Coronary artery (tissue), 2 donors: ENCODE measurements around the gene WWC1.

ENCODE experiments used
- DNase-seq: peaks from one replicate; pipeline ENCODE4 v3.0.0-alpha.2; 2017; ENCODE audit warnings: low spot score
- H3K27ac ChIP-seq, 2 donors: fragments of 200-600 bp; sonication (generic); one replicate each; pipeline ENCODE4 v1.5.1; 2016 to 2019
- H3K4me3 ChIP-seq: fragments of 200-600 bp; sonication (generic); 2 replicates; pipeline ENCODE4 v1.5.1; 2016; ENCODE audit warnings: mild to moderate bottlenecking, moderate library complexity
- TF ChIP-seq, protein P1 (sequence below): fragments of 200-600 bp; sonication (generic); IDR thresholded peaks from one replicate; pipeline ENCODE4 v1.5.1; 2019; ENCODE audit warnings: antibody characterized with exemption

The WWC1 gene

DNA sequence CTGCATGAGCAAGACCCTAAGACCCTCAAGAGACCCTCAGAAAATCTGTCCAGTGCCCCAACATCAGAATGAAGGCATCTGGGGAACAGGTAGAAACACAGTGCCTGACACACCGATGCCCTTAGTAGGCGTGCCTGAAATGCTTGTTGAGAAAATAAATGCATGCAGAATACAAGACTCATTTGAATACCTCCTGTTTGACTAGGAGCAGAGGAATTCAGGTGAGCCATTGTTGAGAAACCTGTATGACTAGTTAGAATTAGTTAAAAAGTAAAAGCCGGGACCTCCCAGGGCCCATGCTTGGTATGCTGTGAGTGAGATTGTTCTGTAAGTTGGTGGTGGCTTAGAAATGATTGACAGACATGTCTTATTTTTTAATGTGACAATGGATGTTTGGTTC, 55.0 kb downstream of the WWC1 start:
- H3K27ac ChIP-seq: no peak overlapping the region
- TF ChIP-seq, protein P1, sequence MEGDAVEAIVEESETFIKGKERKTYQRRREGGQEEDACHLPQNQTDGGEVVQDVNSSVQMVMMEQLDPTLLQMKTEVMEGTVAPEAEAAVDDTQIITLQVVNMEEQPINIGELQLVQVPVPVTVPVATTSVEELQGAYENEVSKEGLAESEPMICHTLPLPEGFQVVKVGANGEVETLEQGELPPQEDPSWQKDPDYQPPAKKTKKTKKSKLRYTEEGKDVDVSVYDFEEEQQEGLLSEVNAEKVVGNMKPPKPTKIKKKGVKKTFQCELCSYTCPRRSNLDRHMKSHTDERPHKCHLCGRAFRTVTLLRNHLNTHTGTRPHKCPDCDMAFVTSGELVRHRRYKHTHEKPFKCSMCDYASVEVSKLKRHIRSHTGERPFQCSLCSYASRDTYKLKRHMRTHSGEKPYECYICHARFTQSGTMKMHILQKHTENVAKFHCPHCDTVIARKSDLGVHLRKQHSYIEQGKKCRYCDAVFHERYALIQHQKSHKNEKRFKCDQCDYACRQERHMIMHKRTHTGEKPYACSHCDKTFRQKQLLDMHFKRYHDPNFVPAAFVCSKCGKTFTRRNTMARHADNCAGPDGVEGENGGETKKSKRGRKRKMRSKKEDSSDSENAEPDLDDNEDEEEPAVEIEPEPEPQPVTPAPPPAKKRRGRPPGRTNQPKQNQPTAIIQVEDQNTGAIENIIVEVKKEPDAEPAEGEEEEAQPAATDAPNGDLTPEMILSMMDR: no peak
- DNase-seq: no peak
- H3K4me3 ChIP-seq: no peak overlapping the region

DNA sequence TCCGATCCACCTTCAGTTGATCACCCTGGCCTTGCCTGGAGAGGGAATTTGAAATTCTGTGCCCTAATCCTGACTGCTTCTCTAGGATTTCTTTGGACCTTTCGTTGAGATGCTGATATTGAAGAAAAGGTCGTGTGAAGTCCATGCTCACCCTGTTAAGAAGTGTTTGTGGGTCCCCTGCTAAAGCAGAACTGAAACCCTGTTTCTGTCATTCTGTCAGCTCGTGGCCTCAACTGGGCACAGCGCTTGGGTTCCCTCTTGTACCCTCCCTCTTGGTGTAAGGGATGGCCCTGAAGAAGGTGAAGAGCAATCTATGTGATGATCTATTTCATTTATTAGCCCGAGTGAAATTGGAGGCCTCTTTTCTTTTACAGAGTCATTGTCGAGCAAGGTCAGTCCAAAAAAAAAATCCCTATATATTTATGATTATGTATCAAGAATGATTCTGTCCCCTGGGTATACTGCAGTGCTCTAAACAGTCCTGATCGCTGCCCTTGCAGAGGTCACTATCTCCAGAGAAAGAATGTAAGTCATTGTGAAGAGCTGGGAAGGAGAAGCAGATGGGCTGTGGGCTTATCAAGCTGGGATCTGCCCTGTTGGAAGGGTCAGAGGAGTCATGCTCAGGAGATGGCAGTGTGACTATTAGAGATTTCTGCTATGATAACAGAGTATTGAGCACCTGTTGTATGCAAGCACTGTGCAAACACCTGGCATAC, 56.1 kb downstream of the WWC1 start:
- H3K4me3 ChIP-seq: no peak overlapping the region
- DNase-seq: no peak
- TF ChIP-seq, protein P1: no peak
- H3K27ac ChIP-seq: no peak overlapping the region

DNA sequence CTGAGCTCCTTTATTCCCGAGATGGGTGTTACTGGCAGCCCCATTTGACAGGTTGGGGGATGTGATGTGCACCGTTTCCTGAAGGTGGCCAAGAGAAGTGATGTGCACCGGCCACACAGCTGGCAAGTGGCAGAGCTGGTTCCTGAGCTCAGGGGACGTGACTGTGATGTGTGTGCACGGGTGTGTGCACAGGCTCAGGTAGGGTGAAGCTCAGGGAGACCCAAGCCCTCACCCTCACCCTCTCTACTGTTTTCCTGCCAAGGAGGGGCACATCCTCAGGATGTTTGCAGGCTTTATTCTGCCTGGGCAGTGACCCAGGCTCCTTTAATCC, 56.6 kb downstream of the WWC1 start:
- no peak for DNase-seq
- no peak overlapping the region for H3K27ac ChIP-seq

DNA sequence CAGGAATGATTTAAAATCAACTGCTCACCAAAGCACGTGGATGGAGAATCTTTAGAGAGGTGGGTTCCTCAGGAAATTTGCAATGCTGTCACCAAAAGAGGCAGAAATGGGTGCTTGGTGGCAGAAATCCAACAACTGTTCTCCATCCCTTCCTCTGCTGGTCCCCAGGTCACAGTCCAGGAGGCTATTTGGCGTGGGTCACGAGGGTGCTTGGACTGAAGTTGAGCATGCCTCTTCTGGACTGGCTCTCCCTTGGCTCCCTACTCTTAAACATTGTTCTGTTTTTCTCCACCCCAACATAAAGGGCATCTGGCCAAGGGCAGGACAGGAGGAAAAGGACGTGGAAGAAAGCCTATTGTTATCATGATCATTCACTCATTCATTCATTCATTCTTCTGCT, 58.9 kb downstream of the WWC1 start:
- no peak for DNase-seq
- no peak overlapping the region for H3K27ac ChIP-seq
- TF ChIP-seq, protein P1: no peak
- no peak overlapping the region for H3K4me3 ChIP-seq

More for the DNA sequence above, 56.6 kb downstream of the WWC1 start:
- no peak overlapping the region for H3K4me3 ChIP-seq
- TF ChIP-seq, protein P1: no peak

DNA sequence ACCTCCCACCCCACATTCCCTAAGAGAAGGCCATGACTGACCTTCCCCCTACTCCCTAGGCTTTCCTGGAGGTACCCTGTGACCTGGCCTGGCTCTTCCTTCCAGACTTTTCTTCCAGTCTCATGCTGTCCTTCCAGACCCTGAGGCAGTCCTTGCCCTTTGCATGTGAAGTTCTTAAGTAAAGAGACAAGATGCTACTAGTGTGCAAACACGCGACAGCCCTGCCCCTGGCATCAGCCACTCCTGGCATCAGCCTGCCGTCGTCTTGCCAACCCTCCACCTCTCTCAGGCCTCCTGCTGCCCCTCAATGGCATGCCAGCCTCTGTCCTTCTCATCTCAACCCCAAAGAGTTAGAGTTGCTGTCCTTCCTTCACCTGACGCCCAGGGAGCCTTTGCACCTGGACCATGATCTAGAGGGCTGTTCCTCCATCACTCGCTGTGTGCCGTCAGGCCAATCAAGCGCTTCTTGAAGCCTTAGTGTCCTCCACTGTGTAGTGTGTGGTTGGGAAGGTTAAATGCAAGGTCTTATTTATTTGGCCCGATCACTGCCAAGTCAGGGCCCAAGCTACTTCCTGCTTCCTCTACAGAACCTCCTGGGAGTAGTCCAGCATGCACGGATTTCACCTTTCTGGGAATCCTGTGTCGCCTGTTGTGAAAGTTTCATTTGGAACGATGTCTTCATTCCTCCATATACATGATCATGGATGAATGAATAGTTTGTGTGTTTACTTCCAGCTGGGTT, 61.9 kb downstream of the WWC1 start:
- TF ChIP-seq, protein P1: no peak
- Histone ChIP-seq H3K4me3 (no peak overlapping the region), H3K27ac (no peak overlapping the region)
- no peak for DNase-seq

DNA sequence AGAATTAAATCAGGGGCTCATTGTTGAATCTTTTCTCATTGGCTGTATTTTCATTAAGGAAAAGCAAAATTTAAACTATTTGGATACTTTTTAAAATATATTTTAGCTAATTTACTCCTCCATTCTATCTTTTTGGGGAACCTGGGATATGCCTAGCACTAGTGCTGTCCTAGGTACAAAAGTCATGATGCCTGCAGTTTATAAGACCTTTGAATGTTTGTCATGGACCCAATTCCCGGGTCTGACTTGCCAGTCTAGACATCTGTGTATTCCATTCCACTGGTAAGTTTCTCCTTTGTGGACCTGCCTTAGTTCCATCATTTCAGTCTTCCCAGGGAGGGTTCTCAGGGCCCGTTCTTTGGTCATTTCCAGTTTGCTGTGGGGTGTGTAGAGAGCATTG, 63.0 kb downstream of the WWC1 start:
- TF ChIP-seq, protein P1: no peak
- H3K4me3 ChIP-seq: no peak overlapping the region
- DNase-seq: no peak
- H3K27ac ChIP-seq: no peak overlapping the region

DNA sequence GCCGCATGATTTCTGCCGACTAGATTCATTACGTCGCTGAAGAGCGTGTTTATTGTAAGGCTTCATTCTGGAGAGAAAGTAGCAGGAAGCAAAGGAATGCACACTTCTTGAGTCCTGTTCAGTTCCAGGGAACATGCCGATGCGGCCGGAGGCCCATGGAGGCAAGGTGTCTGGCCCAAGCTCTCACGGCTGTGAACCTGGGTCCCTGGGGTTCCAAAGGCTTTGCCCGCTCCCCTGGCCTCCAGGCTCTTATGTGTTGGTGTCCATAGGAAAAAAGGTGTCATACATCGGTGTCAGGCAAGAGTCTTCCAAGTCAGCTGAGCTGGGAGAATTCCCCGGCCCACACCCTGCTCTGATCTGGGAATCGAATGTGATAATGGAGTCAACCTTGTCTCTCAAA, 64.7 kb downstream of the WWC1 start:
- TF ChIP-seq, protein P1: no peak
- DNase-seq: no peak
- no peak overlapping the region for H3K27ac ChIP-seq

More for the DNA sequence above, 64.7 kb downstream of the WWC1 start:
- no peak overlapping the region for H3K4me3 ChIP-seq
